K562 (cell line): Measurements from ENCODE around the gene ARHGAP12. TPM values are rescaled to one million over a fixed set of nuclear protein-coding genes. Genes with fewer than 3 reads are reported as not detected.

ENCODE experiments used
- ATAC-seq: fragments of 200-7000 bp; cut with Tn5 transposase; 3 replicates; pipeline ENCODE4 v1.9.1; 2020; ENCODE audit warnings: moderate library complexity
- BruUV-seq: library from RNA; stranded (reverse); fragments of 400-500 nt; replicated peaks from 2 replicates; lab custom pipeline; 2021; lab: Mats Ljungman, UMichigan
- CTCF ChIA-PET: fragments of 300-600 bp; formaldehyde crosslinking; extraction: SDS; loops from one replicate; lab custom pipeline; 2021; ENCODE audit warnings: low intra/inter-chr PET ratio; lab: Yijun Ruan, JAX
- POLR2A ChIA-PET: fragments of 300-600, 350-650 bp; sonication (Branson Sonifier 250); formaldehyde crosslinking; extraction: SDS; loops from one replicate; lab custom pipeline; 2021; ENCODE audit warnings: antibody characterized with exemption, inconsistent platforms; lab: Yijun Ruan, JAX
- DNase-seq, 4 experiments: peaks; one replicate each; pipeline versions ENCODE4 v3.0.0 to v3.0.0-alpha.2; 2011 to 2018; ENCODE audit warnings: low spot score in 3 of 4, mixed read lengths in 3 of 4; ENCODE audit errors: extremely low read depth in 1 of 4
- FAIRE-seq: peaks from 2 replicates; lab custom pipeline; 2011; peaks lifted over from hg19 to GRCh38; lab: Jason Lieb, UNC
- H2AFZ ChIP-seq: 2 replicates; pipeline ENCODE4 v1.6.0; 2011; ENCODE audit warnings: low read depth, low read length, control low read depth, inconsistent platforms
- H3K27ac ChIP-seq: fragments of 200-600 bp; 3 replicates; pipeline ENCODE4 v1.8.0; 2011; ENCODE audit warnings: low read depth, mild to moderate bottlenecking, control low read depth, inconsistent platforms, low read length, moderate library complexity, mixed read lengths; ENCODE audit errors: extremely low read depth
- H3K27me3 ChIP-seq, 2 experiments: fragments of 300-600 bp in 1 of 2; 2 replicates in 1 of 2; 3 replicates in 1 of 2; pipeline versions ENCODE4 v1.6.0 to v1.8.0; 2011; ENCODE audit warnings: inconsistent platforms in 2 of 2, low read length in 2 of 2, mild to moderate bottlenecking in 1 of 2, mixed read lengths in 1 of 2, moderate library complexity in 1 of 2; ENCODE audit not compliant: control insufficient read depth in 2 of 2, insufficient read depth in 2 of 2
- H3K36me3 ChIP-seq: fragments of 300-600 bp; 3 replicates; pipeline ENCODE4 v1.8.0; 2011; ENCODE audit warnings: mild to moderate bottlenecking, low read length, inconsistent platforms; ENCODE audit not compliant: control insufficient read depth, insufficient read depth
- H3K4me1 ChIP-seq, 2 experiments: fragments of 200-600 bp in 1 of 2; replicated peaks in 1 of 2; 2 replicates in 1 of 2; 3 replicates in 1 of 2; pipeline versions ENCODE4 v1.5.1 to v1.8.0; 2011; ENCODE audit warnings: inconsistent platforms in 2 of 2, low read length in 2 of 2, mild to moderate bottlenecking in 1 of 2, mixed read lengths in 1 of 2, moderate library complexity in 1 of 2; ENCODE audit not compliant: control insufficient read depth in 2 of 2, insufficient read depth in 2 of 2
- H3K4me2 ChIP-seq: 2 replicates; pipeline ENCODE4 v1.6.1; 2011; ENCODE audit warnings: low read length, control low read depth, inconsistent platforms, mixed read lengths; ENCODE audit not compliant: insufficient read depth
- H3K4me3 ChIP-seq: fragments of 200-600 bp; sonication (generic), shearing (Covaris generic); 2 replicates; pipeline ENCODE4 v1.5.1; 2016; ENCODE audit warnings: control low read depth, inconsistent platforms
- H3K79me2 ChIP-seq: fragments of 200-600 bp; 3 replicates; pipeline ENCODE4 v1.8.0; 2011; ENCODE audit warnings: low read length, inconsistent platforms; ENCODE audit not compliant: control insufficient read depth, insufficient read depth
- H3K9ac ChIP-seq, 2 experiments: 2 replicates each; pipeline versions ENCODE4 v1.6.0 to v1.6.1; 2011; ENCODE audit warnings: low read depth in 2 of 2, low read length in 2 of 2, control low read depth in 1 of 2, inconsistent platforms in 1 of 2, mild to moderate bottlenecking in 1 of 2, mixed read lengths in 1 of 2; ENCODE audit not compliant: insufficient read depth in 1 of 2
- H3K9me1 ChIP-seq: one replicate; pipeline ENCODE4 v1.6.0; 2011; ENCODE audit warnings: inconsistent platforms, mild to moderate bottlenecking, low read length, moderate library complexity; ENCODE audit not compliant: control insufficient read depth, insufficient read depth
- H3K9me3 ChIP-seq: replicated peaks from 2 replicates; pipeline ENCODE4 v1.5.1; 2011; ENCODE audit warnings: low read depth, low read length, inconsistent platforms; ENCODE audit not compliant: control insufficient read depth, insufficient read depth
- H4K20me1 ChIP-seq: replicated peaks from 2 replicates; pipeline ENCODE4 v1.6.1; 2011; ENCODE audit warnings: low read length, inconsistent platforms, mixed read lengths; ENCODE audit not compliant: control insufficient read depth, insufficient read depth
- U2AF2 ChIP-seq: fragments of 200-400 bp; formaldehyde crosslinking; optimal IDR thresholded peaks from 2 replicates; pipeline ENCODE3; 2017; ENCODE audit warnings: low read depth, mild to moderate bottlenecking, low read length
- ZBTB40 ChIP-seq, 2 experiments: fragments of 450-650 bp in 1 of 2; sonication (generic) in 1 of 2; formaldehyde crosslinking in 1 of 2; IDR thresholded peaks; 2 replicates each; pipeline versions ENCODE4 v1.7.1 to v1.9.0; 2016 to 2022; ENCODE audit warnings: inconsistent platforms in 1 of 2, mild to moderate bottlenecking in 1 of 2, missing genetic modification reagents in 1 of 2
- ZFX ChIP-seq: sonication (generic); formaldehyde crosslinking; IDR thresholded peaks from 2 replicates; pipeline ENCODE4 v1.8.0; 2022; ENCODE audit warnings: mild to moderate bottlenecking, missing genetic modification reagents, moderate library complexity
- WGBS: fragments of 100-300 bp; shearing (Covaris generic); methylation state at CpG from one replicate; pipeline ENCODE4 v1.1.6; 2016; ENCODE audit warnings: low coverage, mixed read lengths; ENCODE audit not compliant: insufficient coverage; ENCODE audit errors: missing lambda C conversion rate; 5-methylcytosine and 5-hydroxymethylcytosine counted together
- in situ Hi-C: fragments of 300-500 bp; cut with MboI; formaldehyde crosslinking; loops from 4 replicates; pipeline ENCODE4 v1.15.0; 2018; ENCODE audit warnings: inconsistent platforms, mixed read lengths
- intact Hi-C: fragments of 100-400 bp; cut with micrococcal nuclease; formaldehyde crosslinking; loops from 2 replicates; pipeline ENCODE4 v1.14.2; 2022
- polyA plus RNA-seq, 8 experiments: library from polyadenylated mRNA; depleted of rRNA in 4 of 8; stranded (reverse) in 5 of 8; unstranded in 3 of 8; fragments of >200 nt; fragmentation: Nextera tagmentation in 2 of 8; fragmentation: Illumina TruSeq in 1 of 8; extraction: Ambion mirVana in 2 of 8; extraction: Trizol in 1 of 8; gene quantifications; 2 replicates each; pipeline versions ENCODE4 v1.2.1 to v1.2.3, GENCODE V29; 2011 to 2014; ENCODE audit warnings: inconsistent platforms in 1 of 8, missing spikeins in 1 of 8
- total RNA-seq, 7 experiments: library from RNA; depleted of rRNA in 6 of 7; stranded (reverse); fragments of >200 nt in 6 of 7; fragmentation: Illumina TruSeq in 2 of 7; extraction: Trizol in 2 of 7; gene quantifications; 2 replicates each; pipeline versions ENCODE4 v1.2.1 to v1.2.3, GENCODE V29; 2011 to 2021; ENCODE audit warnings: low replicate concordance in 1 of 7

The ARHGAP12 gene
- total and polyA plus RNA-seq, 9 of the 15 experiments (the other 6 are each of a cell fraction or from before 2014, with no cell fraction given) = 4.4 to 18.7 (median 10.1) TPM

GRCh38 chr10:31920538-31920937, 8.1 kb downstream of the ARHGAP12 start:
- Histone ChIP-seq H3K4me1 (peaks cover 0 to 2% of the 10 kb centered on the region in 2 experiments; a peak in 1 of 5 replicates), H3K36me3 (no peaks in the 10 kb centered on the region), H4K20me1 (no peaks in the 10 kb centered on the region; the same call in 1 of the 2 replicates), H3K9me3 (no peaks in the 10 kb centered on the region), H2AFZ (no peak overlapping the region), H3K27ac (no peak overlapping the region), H3K4me3 (no peak overlapping the region), H3K27me3 (no peaks in the 10 kb centered on the region), H3K9me1 (no peaks in the 10 kb centered on the region), H3K4me2 (no peak overlapping the region), H3K9ac (no peak overlapping the region), H3K79me2 (peaks cover 81% of the 10 kb centered on the region)
- FAIRE-seq (no peak), ATAC-seq (peak; percentile 44; the same call in 1 of the 3 replicates), DNase-seq (no peak)
- BruUV-seq = no TSS peak
- ChIA-PET CTCF (no interaction called here), POLR2A (interaction anchor here (1.0 to 2.3 kb wide), 2 partner anchors 10 to 13 kb away, joined by 3 to 8 read pairs; no protein-coding TSS in a partner anchor)
- TF ChIP-seq U2AF2 (no peak), ZFX (CRISPR knock-in tag) (no peak), ZBTB40 (IDR thresholded peaks at IDR 0.05) (peak; percentile 35; the same call in 1 of the 2 replicates), ZBTB40 (CRISPR knock-in tag; IDR thresholded peaks at IDR 0.05) (no peak)
- intact Hi-C loops = loop anchor here (10.0 kb wide), 1 partner anchor 84 kb away; no protein-coding TSS in a partner anchor
- WGBS = 64% methylated on average over 2 of the region's 2 CpGs
- in situ Hi-C loops = no loop called here
